OCI-M1 (cell line): ENCODE measurements around the gene RAD9A.

Source experiments
- DNase-seq: peaks from one replicate; lab custom pipeline; 2025; lab: John Stamatoyannopoulos, UW

The RAD9A gene

DNA sequence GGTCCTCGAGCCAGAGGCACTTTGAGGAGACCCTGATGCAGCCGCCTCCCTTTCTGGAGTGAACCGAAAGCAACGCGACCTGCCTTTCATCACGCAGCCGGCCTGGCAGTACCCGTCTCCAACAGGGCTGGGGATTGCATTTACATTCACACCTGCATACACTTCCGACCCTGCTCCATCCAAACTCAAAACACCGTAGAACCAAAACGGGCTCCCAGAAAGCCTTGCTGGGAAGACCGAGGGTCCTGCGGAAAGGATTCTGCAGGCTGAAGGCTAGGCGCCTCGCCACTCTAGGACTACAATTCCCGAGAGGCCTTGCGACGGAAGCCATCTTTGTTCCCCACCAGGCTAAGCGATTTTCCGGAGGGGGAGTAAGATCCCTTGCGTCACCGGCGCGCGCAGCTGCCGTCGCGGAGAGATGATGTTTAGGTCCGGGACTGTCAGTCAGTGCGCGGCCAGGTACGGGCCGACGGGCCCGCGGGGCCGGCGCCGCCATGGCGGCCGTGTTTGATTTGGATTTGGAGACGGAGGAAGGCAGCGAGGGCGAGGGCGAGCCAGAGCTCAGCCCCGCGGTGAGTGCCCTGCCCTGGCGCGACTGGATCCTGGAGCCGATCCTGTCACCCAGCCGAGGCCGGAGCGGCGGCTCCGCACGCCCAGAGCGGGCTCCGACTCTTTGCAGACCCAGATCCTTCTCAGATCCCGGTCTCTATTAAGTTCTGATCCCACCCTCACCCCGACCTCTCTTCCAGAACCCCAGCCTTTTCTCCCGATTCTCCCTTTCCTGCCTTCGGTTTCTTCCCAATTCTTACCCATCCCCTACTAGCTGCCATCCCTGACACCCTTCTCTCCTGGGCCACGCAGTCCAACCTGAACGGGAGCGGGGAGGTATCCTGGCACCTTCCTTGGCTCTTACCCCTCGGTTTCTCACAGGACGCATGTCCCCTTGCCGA lies 36.5 kb downstream of the RAD9A start, which contains the start of gene RPS6KB2:
TSS of gene RPS6KB2 (plus strand) at position 443 of the 950 bp plus-strand sequence. CDS start at position 495, 52 bp downstream.
- DNase-seq: peak; percentile 98

DNA sequence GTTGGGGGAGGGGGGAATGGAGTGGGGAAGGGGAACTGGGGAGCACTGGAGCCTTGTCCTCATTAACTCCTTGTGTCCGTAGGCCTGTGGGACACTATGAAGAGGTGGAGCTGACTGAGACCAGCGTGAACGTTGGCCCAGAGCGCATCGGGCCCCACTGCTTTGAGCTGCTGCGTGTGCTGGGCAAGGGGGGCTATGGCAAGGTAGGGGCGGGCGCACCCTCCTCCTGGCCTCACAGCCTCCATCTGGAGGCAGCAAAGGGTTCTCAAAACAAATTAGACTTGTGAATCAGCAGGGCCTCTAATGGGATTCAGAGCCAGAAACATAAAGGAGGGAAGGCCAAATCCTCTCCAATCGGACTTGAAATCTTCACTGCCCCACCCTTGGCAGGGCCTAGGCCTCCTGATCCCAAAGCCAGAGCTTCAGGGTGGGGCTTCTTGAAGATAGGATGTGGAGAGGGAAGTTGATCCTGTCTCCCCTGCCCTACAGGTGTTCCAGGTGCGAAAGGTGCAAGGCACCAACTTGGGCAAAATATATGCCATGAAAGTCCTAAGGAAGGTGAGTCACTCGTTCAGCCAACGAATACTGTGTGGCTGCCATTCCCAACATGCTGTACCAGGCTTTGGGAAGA lies 37.4 kb downstream of the RAD9A start:
- DNase-seq: no peak

DNA sequence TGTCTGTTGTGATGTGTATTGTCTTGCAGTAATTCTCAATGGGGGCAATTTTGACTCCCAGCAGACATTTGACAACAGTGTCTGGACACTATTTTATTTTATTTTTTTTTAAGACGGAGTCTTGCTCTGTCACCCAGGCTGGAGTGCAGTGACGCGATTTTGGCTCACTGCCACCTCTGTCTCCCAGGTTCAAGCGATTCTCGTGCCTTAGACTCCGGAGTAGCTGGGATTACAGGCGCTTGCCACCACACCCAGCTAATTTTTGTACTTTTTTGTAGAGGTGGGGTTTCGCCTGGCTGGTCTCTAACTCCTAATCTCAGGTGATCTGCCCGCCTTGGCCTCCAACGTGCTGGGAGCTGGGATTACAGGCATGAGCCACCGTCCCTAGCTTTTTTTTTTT lies 37.9 kb downstream of the RAD9A start:
- DNase-seq: no peak

GRCh38 chr11:67431346-67432249 lies 39.8 kb downstream of the RAD9A start:
- no peak for DNase-seq

GRCh38 chr11:67432655-67433349 lies 41.0 kb downstream of the RAD9A start:
- no peak for DNase-seq

GRCh38 chr11:67433536-67434394 lies 42.0 kb downstream of the RAD9A start:
- DNase-seq: no peak

- no peak for DNase-seq
Measured at GRCh38 chr11:67434395-67434881, 42.7 kb downstream of the RAD9A start.

DNA sequence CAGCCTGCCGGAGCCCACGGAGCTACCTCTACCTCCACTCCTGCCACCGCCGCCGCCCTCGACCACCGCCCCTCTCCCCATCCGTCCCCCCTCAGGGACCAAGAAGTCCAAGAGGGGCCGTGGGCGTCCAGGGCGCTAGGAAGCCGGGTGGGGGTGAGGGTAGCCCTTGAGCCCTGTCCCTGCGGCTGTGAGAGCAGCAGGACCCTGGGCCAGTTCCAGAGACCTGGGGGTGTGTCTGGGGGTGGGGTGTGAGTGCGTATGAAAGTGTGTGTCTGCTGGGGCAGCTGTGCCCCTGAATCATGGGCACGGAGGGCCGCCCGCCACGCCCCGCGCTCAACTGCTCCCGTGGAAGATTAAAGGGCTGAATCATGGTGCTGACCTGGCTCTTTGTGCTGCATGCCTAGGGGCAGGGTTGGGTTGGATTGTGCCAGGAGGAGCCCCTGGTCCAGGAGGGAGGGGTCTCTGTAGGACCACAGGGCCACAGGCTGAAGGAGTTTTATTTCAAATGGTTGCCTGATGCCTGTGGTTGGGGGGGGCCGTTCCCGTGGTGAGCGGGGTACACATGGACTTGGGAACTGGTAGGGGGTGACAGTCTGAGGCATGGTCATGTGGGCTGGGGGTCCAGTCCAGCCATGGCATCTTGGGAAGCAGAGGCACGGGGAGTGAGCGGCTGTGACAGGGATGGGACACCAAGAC lies 43.4 kb downstream of the RAD9A start:
- no peak for DNase-seq

- DNase-seq: no peak
Measured at GRCh38 chr11:67435727-67436458, 44.1 kb downstream of the RAD9A start.

DNA sequence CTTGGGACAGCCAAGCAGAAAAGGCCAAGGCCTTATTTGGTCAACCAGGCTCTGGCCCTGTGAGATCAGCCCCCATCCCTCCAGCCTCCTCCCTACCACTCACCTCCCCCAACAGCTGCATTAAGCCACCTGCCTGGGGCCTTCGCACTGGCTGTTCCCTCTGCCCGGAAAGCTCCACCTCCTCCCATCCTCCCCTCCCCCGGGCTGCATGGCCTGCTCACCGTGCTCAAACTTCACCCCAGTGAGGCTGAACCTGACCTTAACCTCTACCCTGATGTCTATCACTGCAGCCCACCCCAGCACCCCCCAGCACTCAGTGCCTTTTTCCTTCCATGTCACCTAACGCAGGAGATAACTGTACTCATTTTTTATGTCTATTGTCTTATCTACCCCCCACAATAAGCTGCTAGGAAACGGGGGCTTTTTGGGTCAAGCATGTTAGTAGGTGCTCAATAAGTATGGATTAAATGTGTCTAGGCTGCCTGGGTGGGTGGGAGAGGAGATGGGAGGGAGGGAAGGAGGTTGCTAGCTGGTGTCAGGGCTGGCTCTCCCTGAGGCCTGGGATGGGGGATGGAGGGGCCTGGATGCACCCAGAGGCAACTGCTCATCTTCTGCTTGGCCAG lies 44.8 kb downstream of the RAD9A start:
- DNase-seq: peak; percentile 30

DNA sequence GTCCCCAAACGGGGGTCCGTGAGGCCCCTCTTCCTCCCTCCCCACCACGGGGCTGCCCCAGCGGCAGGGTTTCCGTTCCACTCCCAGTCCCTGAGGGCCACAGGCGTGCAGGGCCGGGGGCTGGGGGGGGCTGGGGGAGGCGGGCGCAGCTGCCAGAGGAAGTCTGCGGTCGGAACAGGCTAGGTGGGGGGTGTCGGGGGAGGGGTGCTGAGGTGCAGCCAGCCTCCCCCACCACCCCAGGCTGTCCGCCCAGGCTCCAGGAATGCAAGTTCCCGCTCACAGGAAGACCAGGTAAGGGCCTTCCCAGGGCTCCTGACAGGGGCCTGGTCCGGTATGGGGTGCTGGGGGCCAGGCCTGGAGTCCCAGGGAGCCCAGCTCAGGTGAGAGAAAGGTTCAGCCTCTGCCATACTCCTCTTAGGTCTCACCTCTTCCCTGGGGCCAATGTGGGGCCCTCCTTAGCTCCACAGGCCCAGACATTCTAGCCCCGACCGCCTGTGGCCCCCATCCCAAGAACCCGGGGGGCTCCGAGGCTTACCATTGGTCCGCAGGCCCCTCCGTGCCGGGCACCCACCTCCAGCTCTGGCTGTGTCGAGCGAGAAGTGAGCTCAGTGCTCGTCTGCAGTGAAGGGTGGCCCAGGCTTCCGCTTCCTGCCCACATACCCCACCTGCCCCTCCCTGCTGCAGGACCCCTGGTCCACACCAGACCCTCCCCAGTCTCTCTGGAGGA lies 45.5 kb downstream of the RAD9A start, which contains the start of gene PTPRCAP:
TSS of gene PTPRCAP (minus strand) at position 601 of the 727 bp plus-strand sequence. CDS start at position 538, 63 bp downstream.
- no peak for DNase-seq

GRCh38 chr11:67437809-67438157 lies 46.0 kb downstream of the RAD9A start:
- DNase-seq: no peak

GRCh38 chr11:67438158-67438902 lies 46.5 kb downstream of the RAD9A start:
- DNase-seq: no peak

GRCh38 chr11:67439321-67440228 lies 47.8 kb downstream of the RAD9A start:
- DNase-seq: peak; percentile 56

DNA sequence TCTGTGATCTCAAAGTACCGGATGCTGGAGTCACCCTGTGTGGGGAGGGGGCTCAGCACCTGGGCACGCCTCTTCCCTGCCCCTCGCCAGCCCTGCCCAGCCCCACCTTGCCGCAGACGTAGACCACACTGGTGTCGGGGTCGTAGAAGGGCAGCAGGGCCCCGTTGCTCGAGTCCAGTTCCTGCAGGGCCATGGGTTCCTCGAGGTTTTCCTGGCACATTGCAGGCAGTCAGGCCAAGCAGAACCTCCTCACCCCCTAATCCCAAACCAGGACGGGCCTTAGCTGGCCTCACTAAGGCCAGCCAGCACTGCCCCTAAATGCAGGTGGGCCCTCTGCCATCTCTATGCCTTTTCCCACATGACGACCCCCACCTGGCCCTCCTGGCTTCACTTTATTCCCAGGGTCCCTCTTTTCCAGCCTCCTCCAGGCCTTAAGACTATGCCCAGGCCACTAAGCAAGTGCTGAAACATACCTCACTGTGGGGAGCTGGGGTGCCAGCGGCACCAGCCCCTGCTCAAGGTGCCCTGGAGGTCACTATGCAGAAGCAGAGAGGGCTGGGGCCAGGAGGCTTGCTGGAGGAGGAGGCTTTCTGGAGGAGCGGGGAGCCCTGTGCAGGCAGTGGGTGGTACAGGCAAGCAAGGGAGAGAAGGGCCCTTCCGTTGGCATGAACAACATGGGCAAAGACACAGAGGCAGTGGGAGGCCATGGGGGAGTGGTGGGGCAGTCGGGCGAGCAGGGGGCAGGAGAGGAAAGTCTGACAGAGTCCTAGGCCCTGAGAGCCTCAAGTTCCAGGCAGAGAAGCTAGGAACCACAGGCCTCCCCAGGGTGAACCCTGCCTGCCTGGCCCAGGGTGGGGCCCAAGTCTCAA lies 48.7 kb downstream of the RAD9A start:
- DNase-seq: no peak
